Activated CD4-positive, alpha-beta T cell treated with anti-CD3 and anti-CD28 coated beads, Interleukin-2, Interleukin-6, amounts not matched to agents 100 ng/mL and 50 ng/mL, durations not matched to agents 16 hours and 8 hours (primary cell): Measurements from ENCODE around the gene SYTL3.

Experiments
- DNase-seq: peaks from one replicate; pipeline ENCODE4 v3.0.0-alpha.2; 2020

Gene SYTL3

DNA sequence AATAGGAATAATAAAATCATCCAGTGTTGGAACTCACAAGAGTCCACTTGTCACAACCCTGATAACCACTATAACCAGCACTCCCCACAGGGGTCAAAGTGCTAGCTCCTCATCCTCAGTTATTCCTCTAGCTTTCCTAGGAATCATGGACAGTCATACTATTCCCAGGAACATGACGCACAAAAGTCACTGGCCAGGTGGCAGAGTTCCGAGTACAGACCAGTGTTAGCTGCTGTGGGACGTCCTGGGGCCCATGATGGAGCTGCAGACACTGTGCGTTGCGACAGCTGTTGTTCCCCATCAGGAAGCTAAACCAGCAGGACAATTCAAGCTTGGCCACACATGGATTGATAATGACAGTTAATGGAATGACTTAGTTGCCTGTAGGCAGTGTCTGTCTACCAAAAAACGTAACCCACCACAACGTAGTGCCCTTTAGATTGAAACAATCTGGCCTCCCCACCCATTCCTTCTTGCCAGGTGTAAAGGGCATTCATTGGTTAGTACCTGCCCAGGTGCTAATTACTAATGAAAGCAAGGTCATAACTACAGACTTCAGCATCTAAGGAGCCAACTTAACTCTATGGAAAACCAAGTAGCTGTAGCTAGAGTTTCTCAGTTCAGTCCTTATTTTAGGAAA, 151.9 kb downstream of the SYTL3 start:
- no peak for DNase-seq

DNA sequence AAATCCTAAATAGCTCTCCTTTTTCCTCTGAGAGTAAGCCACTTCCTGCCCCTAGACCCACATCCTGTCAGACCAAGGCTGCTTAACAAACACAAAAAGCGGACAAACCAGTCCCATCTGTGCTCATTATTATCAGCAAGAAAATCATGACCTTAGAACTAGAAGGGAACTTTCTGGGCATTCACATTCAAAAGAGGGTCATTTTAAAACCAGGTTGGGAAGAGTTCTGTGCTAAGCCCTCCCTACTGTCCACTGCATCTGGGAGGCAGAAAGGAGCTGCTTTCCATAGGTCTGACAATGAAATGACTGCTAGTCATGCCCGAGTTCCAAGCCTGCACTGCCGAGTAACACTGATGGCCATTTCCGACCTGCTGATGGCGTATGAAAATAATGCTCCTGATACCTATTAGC, 153.9 kb downstream of the SYTL3 start:
- peak; percentile 71 for DNase-seq

DNA sequence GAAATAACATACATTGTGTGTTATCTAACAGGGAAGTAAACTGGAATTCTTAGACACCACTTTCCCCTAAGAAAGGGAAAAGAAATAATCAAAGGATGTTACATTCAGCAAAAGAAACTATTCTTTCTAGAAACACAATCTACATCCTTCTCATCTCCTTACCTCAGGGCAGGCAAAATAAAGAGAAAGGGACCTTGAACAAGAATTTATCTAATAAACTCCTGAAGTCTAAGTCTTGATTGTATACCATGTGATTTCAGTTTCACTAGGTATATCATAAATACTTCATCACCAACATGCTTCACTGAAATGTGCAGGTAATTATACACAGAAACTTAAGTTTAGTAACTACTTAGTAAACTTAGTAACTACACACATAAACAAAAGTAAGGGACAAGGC, 154.4 kb downstream of the SYTL3 start:
- no peak for DNase-seq

DNA sequence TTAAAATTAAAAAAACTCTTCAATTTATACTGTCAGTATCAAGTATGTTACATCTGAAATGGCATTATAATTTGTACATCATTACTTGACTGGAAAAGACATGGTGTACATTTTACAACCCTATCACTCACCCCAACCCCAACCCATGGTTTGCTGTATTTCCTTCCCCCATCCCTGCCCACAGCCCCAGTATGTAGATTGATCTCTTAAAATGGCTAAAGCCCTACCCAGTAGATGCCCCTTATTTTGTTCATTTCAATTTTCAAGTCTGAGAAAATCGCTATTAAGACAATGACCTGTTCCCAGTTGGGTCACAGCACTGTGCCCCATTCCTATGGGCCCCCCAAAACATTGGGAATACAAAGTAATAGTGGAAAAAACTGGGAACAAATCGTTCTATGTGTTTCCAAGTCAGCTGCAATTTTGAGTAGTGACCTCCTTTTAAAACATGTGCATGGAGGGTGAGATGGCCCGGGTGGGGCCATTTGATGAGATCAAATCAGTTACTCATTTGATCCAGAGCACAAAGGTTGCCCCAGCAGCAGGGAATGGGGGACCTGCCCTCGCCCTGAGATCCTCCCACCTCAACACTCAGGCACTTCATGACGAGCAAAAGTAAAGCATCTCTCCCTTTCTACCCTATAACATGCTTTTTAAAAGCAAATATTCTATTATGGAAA, 156.0 kb downstream of the SYTL3 start:
- DNase-seq = no peak

DNA sequence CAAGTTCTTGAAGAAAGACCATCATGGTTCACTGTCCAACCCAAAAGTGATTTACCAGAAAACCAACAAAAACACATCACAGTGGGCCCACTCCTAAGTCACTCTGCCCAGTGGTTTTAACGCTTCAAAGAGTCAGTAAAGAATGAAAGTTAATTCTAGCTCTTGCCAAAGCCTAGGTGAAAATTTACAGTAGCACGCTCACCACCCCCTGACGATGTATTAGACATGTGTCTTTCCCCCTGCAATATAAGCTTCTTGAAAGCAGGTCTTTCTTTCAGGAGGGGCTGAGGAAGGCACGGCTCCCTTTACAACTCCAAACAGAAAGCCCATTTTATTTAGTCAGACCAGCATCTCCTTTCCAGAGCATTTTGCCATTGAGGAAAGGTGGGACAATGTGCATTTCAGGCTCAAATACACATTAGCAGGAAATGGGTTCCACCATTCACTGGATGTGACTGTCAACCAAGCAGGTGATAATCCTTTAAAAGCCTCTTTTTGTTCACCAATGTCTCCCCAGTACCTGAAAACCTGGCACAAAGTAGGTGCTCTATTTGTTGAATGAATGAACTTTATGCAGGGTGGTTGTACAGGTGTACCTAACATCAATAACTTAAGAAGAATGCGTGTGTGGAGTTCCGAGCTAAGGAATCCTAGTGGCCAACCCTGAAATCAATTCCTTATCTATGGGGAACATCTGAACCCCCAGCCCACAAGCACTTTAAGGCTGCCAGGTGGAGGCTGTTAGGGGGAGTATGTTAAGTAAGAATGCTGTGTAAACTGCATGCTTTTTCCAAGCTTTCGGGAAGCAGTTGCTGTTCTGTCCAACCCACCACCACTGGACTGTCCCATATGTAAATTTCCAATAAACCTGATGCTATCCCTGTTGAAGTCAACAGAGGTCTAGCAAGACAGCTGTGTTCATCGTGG, 157.9 kb downstream of the SYTL3 start:
- no peak for DNase-seq

DNA sequence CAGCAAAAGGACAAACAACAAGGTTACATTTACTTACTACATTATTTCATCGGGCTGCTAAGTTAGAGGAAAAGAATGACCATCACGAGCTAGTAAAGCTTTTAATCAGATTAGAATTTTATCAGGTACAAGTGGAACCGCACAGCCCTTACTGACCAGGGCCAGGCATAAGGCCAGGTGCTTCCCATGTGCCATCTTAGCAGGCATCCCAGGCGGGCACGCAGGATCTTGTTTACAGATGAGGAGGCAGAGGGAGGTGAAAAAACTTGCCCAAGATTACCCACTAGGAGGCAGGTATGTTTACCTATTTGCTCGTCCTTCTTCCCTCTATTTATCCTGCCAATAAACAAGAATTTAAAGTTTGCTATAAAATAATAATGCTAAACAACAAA, 158.6 kb downstream of the SYTL3 start:
- no peak for DNase-seq

DNA sequence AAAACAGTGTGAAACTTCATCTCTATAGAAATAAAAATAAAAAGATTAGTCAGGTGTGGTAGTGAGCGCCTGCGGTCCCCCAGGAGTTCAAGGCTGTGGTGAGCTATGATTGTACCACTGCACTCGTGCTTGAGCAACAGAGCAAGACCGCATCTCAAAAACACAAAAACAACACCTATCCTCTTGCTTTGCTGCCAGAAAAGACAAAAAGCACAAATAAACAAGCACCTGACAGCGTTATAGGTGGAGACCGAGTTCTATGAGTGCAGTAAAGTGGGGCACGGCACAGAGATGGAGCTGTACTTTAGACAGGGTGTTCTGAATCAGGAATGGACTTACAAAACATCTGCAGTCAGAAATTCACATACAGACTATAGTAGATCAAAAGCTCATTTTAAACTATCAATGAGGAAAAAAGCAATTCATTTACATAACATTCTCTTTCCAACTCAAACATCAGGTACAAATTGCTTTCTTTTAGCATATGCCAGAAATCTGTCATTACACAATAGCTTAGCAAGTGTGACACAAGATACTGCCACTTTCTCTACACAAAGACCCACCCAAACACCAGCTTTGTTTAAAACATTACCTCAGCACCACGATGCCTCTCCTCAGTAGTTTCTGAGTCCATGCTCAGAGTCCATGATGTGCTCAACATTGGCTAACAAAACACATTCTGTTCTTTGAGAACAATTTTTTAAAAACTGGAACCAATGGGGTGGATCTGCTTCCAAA, 159.3 kb downstream of the SYTL3 start:
- DNase-seq = no peak

DNA sequence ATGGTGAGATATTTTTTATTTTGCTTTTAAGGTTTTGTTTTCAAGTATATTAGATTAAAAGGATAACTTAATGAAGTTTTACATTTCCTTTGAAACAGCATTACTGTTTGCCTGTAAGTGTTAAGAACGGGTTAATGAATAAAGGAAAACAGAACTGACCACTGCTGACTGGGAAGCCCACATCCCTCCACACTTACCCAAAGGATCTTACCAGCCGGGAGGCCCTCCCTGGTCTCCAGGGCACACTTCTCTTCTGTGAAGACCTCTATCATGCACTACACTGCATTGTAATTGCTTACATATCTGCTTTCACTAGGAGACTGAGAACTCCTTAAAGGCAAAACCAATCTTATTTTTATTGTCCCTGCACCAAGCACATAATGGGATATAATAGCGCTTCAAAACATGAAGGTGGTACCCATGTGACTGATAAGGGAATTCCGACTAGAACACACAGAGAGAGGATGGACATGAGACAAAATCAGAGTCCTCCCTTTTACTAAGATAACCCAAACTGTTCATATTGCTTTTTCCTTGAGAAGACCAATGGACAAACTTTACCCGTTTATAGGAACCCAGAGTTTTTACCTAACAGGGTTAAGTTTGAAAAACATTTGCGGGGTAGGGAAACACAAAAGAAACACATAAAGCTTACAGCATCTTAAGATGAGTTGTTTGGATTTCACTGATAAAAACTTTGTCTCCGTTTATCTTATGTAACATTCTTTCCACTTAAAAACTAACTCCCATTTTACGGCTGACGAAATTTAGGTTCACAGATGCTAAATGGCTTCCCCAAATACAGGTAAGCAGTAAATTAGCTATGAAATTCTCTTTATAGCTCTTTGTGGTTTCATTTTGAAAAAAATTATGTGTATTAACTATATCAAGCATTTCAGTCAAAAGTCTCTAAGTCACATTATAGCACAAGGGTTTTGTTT, 160.6 kb downstream of the SYTL3 start:
- no peak for DNase-seq

DNA sequence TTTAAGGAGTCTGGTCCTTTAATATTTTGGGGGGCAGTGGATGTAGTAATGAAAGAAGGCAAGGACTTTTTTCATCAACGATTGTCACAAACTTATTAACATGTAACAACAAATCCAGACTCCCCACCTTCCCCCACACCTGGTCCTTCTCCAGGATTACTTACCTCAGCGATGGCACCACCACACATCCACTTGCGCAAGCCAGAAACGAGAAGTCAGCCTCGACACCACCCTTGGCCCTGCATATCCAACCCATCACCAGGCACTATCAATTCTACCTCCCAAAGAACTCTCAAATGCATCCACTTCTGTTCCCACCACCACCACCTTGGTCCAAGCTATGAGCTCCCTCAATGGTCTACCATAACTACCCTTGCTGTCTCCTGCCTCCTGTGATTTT, 162.8 kb downstream of the SYTL3 start:
- no peak for DNase-seq

DNA sequence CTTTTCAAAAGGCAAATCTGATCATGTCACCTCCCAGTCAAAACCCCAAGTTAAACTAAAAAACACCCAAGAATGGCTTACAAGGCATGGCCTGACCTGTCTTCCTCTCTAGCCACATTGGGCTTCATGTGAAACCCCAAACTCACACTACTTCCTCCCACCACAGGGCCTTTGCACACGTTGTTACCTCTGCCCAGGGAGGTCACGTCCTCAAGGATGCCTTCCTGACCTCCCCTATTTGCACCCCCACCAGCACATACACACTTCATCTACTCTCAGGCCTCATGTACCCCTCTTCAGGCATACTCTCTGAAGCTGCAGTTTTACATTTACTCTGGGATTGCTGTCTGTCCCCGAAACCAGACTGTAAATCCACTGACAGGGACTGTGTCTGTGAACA, 163.2 kb downstream of the SYTL3 start:
- peak; percentile 48 for DNase-seq
